WERI-Rb-1 (cell line): ENCODE results near the gene PAPOLB.

Experiments used
- DNase-seq: peaks from one replicate; pipeline ENCODE4 v3.0.0-alpha.2; 2020
- H3K27ac ChIP-seq: fragments of 250-450 bp; sonication (Bioruptor Pico); 2 replicates; pipeline ENCODE4 v1.5.1; 2020; ENCODE audit warnings: mild to moderate bottlenecking, moderate library complexity
- H3K27me3 ChIP-seq: fragments of 250-450 bp; sonication (Bioruptor Pico); 2 replicates; pipeline ENCODE4 v1.5.1; 2021; ENCODE audit warnings: mild to moderate bottlenecking, low read depth, moderate library complexity; ENCODE audit not compliant: insufficient read depth, severe bottlenecking
- H3K36me3 ChIP-seq: fragments of 250-450 bp; sonication (Bioruptor Pico); 2 replicates; pipeline ENCODE4 v1.5.1; 2020; ENCODE audit warnings: mild to moderate bottlenecking, moderate library complexity
- H3K4me3 ChIP-seq: 2 replicates; pipeline ENCODE4 v1.5.1; 2011; ENCODE audit warnings: low read depth, mild to moderate bottlenecking, control low read depth, low read length
- H3K9me3 ChIP-seq: fragments of 250-450 bp; sonication (Bioruptor Pico); 2 replicates; pipeline ENCODE4 v1.5.1; 2021; ENCODE audit warnings: mild to moderate bottlenecking, moderate library complexity; ENCODE audit not compliant: severe bottlenecking
- CTCF ChIP-seq: IDR thresholded peaks from 2 replicates; pipeline ENCODE4 v1.5.1; 2011; ENCODE audit warnings: low read depth, mild to moderate bottlenecking, control low read depth, inconsistent platforms, low read length

Gene PAPOLB

GRCh38 chr7:4828720-4829383 lies 33.0 kb downstream of the PAPOLB start:
- no peak for DNase-seq
- no peak overlapping the region for H3K27ac ChIP-seq
- no peak for TF ChIP-seq CTCF
- no peaks in the 10 kb centered on the region for H3K9me3 ChIP-seq
- no peak overlapping the region for H3K4me3 ChIP-seq
- H3K36me3 ChIP-seq, result peaks cover 16% of the 10 kb centered on the region
- H3K27me3 ChIP-seq, result no peaks in the 10 kb centered on the region

GRCh38 chr7:4825081-4825480 lies 36.7 kb downstream of the PAPOLB start:
- Histone ChIP-seq H3K27ac (no peak overlapping the region), H3K4me3 (no peak overlapping the region), H3K36me3 (peaks cover 8% of the 10 kb centered on the region), H3K9me3 (no peaks in the 10 kb centered on the region), H3K27me3 (no peaks in the 10 kb centered on the region)
- no peak for DNase-seq
- no peak for TF ChIP-seq CTCF

GRCh38 chr7:4824120-4824775 lies 37.6 kb downstream of the PAPOLB start:
- Histone ChIP-seq H3K27me3 (no peaks in the 10 kb centered on the region), H3K9me3 (no peaks in the 10 kb centered on the region), H3K36me3 (0 out of 2 replicates have a peak, but pooled peaks cover 3% of the 10 kb centered on the region), H3K27ac (no peak overlapping the region), H3K4me3 (no peak overlapping the region)
- no peak for DNase-seq
- no peak for TF ChIP-seq CTCF

- H3K27me3 ChIP-seq, result no peaks in the 10 kb centered on the region
- DNase-seq, result no peak
- H3K36me3 ChIP-seq, result no peaks in the 10 kb centered on the region
- no peaks in the 10 kb centered on the region for H3K9me3 ChIP-seq
- no peak overlapping the region for H3K27ac ChIP-seq
- no peak for TF ChIP-seq CTCF
- H3K4me3 ChIP-seq, result no peak overlapping the region
Observed at GRCh38 chr7:4823441-4824119, 38.2 kb downstream of the PAPOLB start.

- Histone ChIP-seq H3K27me3 (no peaks in the 10 kb centered on the region), H3K36me3 (no peaks in the 10 kb centered on the region), H3K9me3 (no peaks in the 10 kb centered on the region), H3K27ac (no peak overlapping the region), H3K4me3 (no peak overlapping the region)
- no peak for DNase-seq
- no peak for TF ChIP-seq CTCF
Observed at GRCh38 chr7:4822677-4823076, 39.2 kb downstream of the PAPOLB start.
